ENCODE data around the gene PRSS27. TPM values are rescaled to one million over a fixed set of nuclear protein-coding genes. Genes with fewer than 3 reads are reported as not detected.
"Not testable (repeated sequence)": the region's sequence is repeated elsewhere in the genome, so short reads cannot be mapped to it uniquely, and the experiment has no call there.

PRSS27 gene
- total RNA-seq, 1 donor from 2014 or later: 2.9 TPM

- no peaks in the 10 kb centered on the region for H3K27me3 ChIP-seq (ENCODE audit: control insufficient read depth, insufficient read depth, low read length)
- no peaks in the 10 kb centered on the region for H3K36me3 ChIP-seq (ENCODE audit: control insufficient read depth, insufficient read depth, low read length)
- TF ChIP-seq, protein P1, sequence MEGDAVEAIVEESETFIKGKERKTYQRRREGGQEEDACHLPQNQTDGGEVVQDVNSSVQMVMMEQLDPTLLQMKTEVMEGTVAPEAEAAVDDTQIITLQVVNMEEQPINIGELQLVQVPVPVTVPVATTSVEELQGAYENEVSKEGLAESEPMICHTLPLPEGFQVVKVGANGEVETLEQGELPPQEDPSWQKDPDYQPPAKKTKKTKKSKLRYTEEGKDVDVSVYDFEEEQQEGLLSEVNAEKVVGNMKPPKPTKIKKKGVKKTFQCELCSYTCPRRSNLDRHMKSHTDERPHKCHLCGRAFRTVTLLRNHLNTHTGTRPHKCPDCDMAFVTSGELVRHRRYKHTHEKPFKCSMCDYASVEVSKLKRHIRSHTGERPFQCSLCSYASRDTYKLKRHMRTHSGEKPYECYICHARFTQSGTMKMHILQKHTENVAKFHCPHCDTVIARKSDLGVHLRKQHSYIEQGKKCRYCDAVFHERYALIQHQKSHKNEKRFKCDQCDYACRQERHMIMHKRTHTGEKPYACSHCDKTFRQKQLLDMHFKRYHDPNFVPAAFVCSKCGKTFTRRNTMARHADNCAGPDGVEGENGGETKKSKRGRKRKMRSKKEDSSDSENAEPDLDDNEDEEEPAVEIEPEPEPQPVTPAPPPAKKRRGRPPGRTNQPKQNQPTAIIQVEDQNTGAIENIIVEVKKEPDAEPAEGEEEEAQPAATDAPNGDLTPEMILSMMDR (IDR thresholded peaks at IDR 0.05; ENCODE audit: insufficient read depth, low read length, poor library complexity, severe bottlenecking): no peak
- DNase-seq (ENCODE audit: low read depth): no peak
- H3K4me3 ChIP-seq (ENCODE audit: low read depth, low read length): no peak overlapping the region
Observed at GRCh38 chr16:2734844-2735515, 15.0 kb upstream of the PRSS27 start.

- Histone ChIP-seq H3K4me3 (ENCODE audit: low read depth, low read length) (no peak overlapping the region), H3K27me3 (ENCODE audit: control insufficient read depth, insufficient read depth, low read length) (peaks cover 5% of the 10 kb centered on the region), H3K36me3 (ENCODE audit: control insufficient read depth, insufficient read depth, low read length) (no peaks in the 10 kb centered on the region)
- no peak for DNase-seq (ENCODE audit: low read depth)
- TF ChIP-seq, protein P1 (IDR thresholded peaks at IDR 0.05; ENCODE audit: insufficient read depth, low read length, poor library complexity, severe bottlenecking): no peak
Observed at GRCh38 chr16:2728034-2728433, 8.0 kb upstream of the PRSS27 start.

- TF ChIP-seq, protein P1 (IDR thresholded peaks at IDR 0.05; ENCODE audit: insufficient read depth, low read length, poor library complexity, severe bottlenecking): no peak
- DNase-seq (ENCODE audit: low read depth): no peak
- H3K4me3 ChIP-seq (ENCODE audit: low read depth, low read length): no peak overlapping the region
- H3K27me3 ChIP-seq (ENCODE audit: control insufficient read depth, insufficient read depth, low read length): peaks cover 5% of the 10 kb centered on the region
- no peaks in the 10 kb centered on the region for H3K36me3 ChIP-seq (ENCODE audit: control insufficient read depth, insufficient read depth, low read length)
Observed at GRCh38 chr16:2726923-2727322, 6.9 kb upstream of the PRSS27 start.

DNA sequence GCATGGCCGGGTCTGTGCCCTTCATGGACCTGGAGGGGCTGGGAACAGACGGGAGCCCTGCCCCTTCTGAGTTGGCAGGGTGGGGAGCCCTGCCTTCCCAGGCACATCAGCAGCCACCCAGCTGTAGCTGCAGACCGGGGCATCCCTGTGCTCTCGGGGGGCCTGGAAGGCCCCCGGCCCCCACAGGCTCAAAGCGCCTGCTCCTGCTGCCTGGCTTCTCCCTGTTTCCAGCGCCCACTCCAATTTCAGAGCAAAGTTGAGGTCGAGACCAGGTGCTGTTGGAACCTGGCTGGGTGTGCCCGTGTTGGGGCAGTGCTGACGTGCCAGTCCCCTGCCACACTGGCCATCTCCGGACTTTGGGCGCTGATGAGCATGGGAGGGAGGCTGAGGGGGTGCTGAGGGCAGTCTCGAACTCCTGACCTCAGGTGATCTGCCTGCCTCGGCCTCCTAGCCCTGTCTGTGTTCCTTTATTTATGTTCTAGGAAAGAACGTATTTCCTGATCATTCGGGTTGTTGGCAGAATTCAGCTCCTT is 4.9 kb upstream of the PRSS27 start:
- DNase-seq (ENCODE audit: low read depth): no peak
- TF ChIP-seq, protein P1 (IDR thresholded peaks at IDR 0.05; ENCODE audit: insufficient read depth, low read length, poor library complexity, severe bottlenecking): no peak
- H3K36me3 ChIP-seq (ENCODE audit: control insufficient read depth, insufficient read depth, low read length): no peaks in the 10 kb centered on the region
- peaks cover 5% of the 10 kb centered on the region for H3K27me3 ChIP-seq (ENCODE audit: control insufficient read depth, insufficient read depth, low read length)
- H3K4me3 ChIP-seq (ENCODE audit: low read depth, low read length): no peak overlapping the region

GRCh38 chr16:2724088-2724676 is 4.2 kb upstream of the PRSS27 start:
- DNase-seq (ENCODE audit: low read depth): no peak
- Histone ChIP-seq H3K27me3 (ENCODE audit: control insufficient read depth, insufficient read depth, low read length) (peaks cover 5% of the 10 kb centered on the region), H3K36me3 (ENCODE audit: control insufficient read depth, insufficient read depth, low read length) (no peaks in the 10 kb centered on the region), H3K4me3 (ENCODE audit: low read depth, low read length) (no peak overlapping the region)
- TF ChIP-seq, protein P1 (IDR thresholded peaks at IDR 0.05; ENCODE audit: insufficient read depth, low read length, poor library complexity, severe bottlenecking): no peak

DNA sequence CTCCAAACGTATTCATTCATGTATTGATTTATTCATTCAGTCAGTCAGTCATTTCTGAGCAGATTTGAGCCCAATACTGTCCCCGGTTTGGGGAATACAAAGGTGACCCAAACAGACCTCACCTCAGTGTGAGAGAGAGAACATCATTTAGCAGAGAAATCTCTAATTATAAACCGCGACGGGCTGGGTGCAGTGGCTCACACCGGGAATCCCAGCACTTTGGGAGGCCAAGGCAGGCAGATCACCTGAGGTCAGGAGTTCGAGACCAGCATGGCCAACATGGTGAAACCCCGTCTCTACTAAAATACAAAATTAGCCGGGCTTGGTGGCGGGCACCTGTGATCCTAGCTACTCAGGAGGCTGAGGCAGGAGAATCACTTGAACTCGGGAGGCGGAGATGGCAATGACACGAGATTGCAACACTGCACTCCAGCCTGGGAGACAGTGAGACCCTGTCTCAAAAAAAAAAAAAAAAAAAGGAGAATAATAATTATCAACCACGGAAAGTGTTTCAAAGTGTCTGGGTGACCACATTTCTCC is 1.7 kb upstream of the PRSS27 start:
- DNase-seq (ENCODE audit: low read depth); H3K36me3 ChIP-seq (ENCODE audit: control insufficient read depth, insufficient read depth, low read length): not testable (repeated sequence)

More for the DNA sequence above, 1.7 kb upstream of the PRSS27 start:
- H3K27me3 ChIP-seq (ENCODE audit: control insufficient read depth, insufficient read depth, low read length): not testable (repeated sequence)
- peak overlapping the region; percentile 68 for H3K4me3 ChIP-seq (ENCODE audit: low read depth, low read length)
